Mesenchymal stem cell (in vitro differentiated cells and primary cell): ENCODE measurements around the gene ZNF268.

Source experiments
- DNase-seq: peaks from one replicate; pipeline ENCODE4 v3.0.0-alpha.2; 2013
- H2AFZ ChIP-seq: one replicate; pipeline ENCODE4 v1.6.1; 2013; ENCODE audit warnings: low read depth, mild to moderate bottlenecking, control low read depth, inconsistent platforms, low read length, moderate library complexity
- H2AK5ac ChIP-seq: 2 replicates; pipeline ENCODE4 v1.6.1; 2013; ENCODE audit warnings: low read length, moderate library complexity, mild to moderate bottlenecking, inconsistent platforms; ENCODE audit not compliant: severe bottlenecking
- H2BK120ac ChIP-seq: one replicate; pipeline ENCODE4 v1.6.1; 2013; ENCODE audit warnings: low read depth, mild to moderate bottlenecking, inconsistent platforms, low read length, moderate library complexity
- H2BK12ac ChIP-seq, 2 experiments: one replicate each; pipeline ENCODE4 v1.6.1; 2013; ENCODE audit warnings: inconsistent platforms in 2 of 2, low read length in 2 of 2, mild to moderate bottlenecking in 2 of 2, moderate library complexity in 2 of 2, control low read depth in 1 of 2
- H2BK15ac ChIP-seq: one replicate; pipeline ENCODE4 v1.6.1; 2013; ENCODE audit warnings: mild to moderate bottlenecking, low read depth, inconsistent platforms; ENCODE audit not compliant: poor library complexity, severe bottlenecking
- H2BK5ac ChIP-seq: 2 replicates; pipeline ENCODE4 v1.6.1; 2013; ENCODE audit warnings: low read depth, mild to moderate bottlenecking, low read length, control low read depth, inconsistent platforms; ENCODE audit not compliant: poor library complexity, severe bottlenecking
- H3K14ac ChIP-seq, 2 experiments: one replicate each; pipeline ENCODE4 v1.6.1; 2013; ENCODE audit warnings: inconsistent platforms in 2 of 2, low read length in 2 of 2, control low read depth in 1 of 2, mild to moderate bottlenecking in 1 of 2, moderate library complexity in 1 of 2
- H3K18ac ChIP-seq, 2 experiments: one replicate each; pipeline ENCODE4 v1.6.1; 2013; ENCODE audit warnings: inconsistent platforms in 2 of 2, low read length in 2 of 2, control low read depth in 1 of 2, low read depth in 1 of 2, mild to moderate bottlenecking in 1 of 2
- H3K23ac ChIP-seq, 2 experiments: one replicate each; pipeline ENCODE4 v1.6.1; 2013; ENCODE audit warnings: inconsistent platforms in 2 of 2, low read length in 2 of 2, mild to moderate bottlenecking in 2 of 2, moderate library complexity in 2 of 2, control low read depth in 1 of 2
- H3K27ac ChIP-seq: 2 replicates; pipeline ENCODE4 v1.5.1; 2013; ENCODE audit warnings: mild to moderate bottlenecking, moderate library complexity, low read length, control low read depth, inconsistent platforms; ENCODE audit not compliant: poor library complexity, severe bottlenecking
- H3K27me3 ChIP-seq, 2 experiments: 2 replicates each; pipeline versions ENCODE4 v1.6.1 to v1.7.0; 2013; ENCODE audit warnings: low read length in 2 of 2, mild to moderate bottlenecking in 2 of 2, moderate library complexity in 2 of 2, control low read depth in 1 of 2, inconsistent platforms in 1 of 2; ENCODE audit not compliant: control insufficient read depth in 1 of 2, insufficient read depth in 1 of 2
- H3K36me3 ChIP-seq, 2 experiments: 2 replicates each; pipeline versions ENCODE4 v1.6.1 to v1.7.0; 2013; ENCODE audit warnings: low read length in 2 of 2, control low read depth in 1 of 2, inconsistent platforms in 1 of 2, low read depth in 1 of 2, mild to moderate bottlenecking in 1 of 2; ENCODE audit not compliant: insufficient read depth in 2 of 2, control insufficient read depth in 1 of 2
- H3K4ac ChIP-seq, 2 experiments: one replicate each; pipeline ENCODE4 v1.6.1; 2013; ENCODE audit warnings: inconsistent platforms in 2 of 2, low read length in 2 of 2, mild to moderate bottlenecking in 2 of 2, moderate library complexity in 2 of 2, control low read depth in 1 of 2, low read depth in 1 of 2
- H3K4me1 ChIP-seq: 2 replicates; pipeline ENCODE4 v1.6.1; 2013; ENCODE audit warnings: low read depth, low read length, control low read depth; ENCODE audit not compliant: control insufficient read depth, insufficient read depth
- H3K4me2 ChIP-seq: 2 replicates; pipeline ENCODE4 v1.6.1; 2013; ENCODE audit warnings: low read length, mild to moderate bottlenecking, inconsistent platforms; ENCODE audit not compliant: poor library complexity, severe bottlenecking
- H3K4me3 ChIP-seq, 2 experiments: 2 replicates each; pipeline versions ENCODE4 v1.5.1 to v1.7.0; 2013; ENCODE audit warnings: low read length in 2 of 2, mild to moderate bottlenecking in 2 of 2, control low read depth in 1 of 2, low read depth in 1 of 2; ENCODE audit not compliant: insufficient read depth in 1 of 2
- H3K79me1 ChIP-seq: replicated peaks from 2 replicates; pipeline ENCODE4 v1.6.1; 2013; ENCODE audit warnings: mild to moderate bottlenecking, control low read depth, low read length, inconsistent platforms; ENCODE audit not compliant: poor library complexity, severe bottlenecking
- H3K9ac ChIP-seq: 2 replicates; pipeline ENCODE4 v1.7.0; 2013; ENCODE audit warnings: mild to moderate bottlenecking, low read length, moderate library complexity
- H3K9me3 ChIP-seq: 2 replicates; pipeline ENCODE4 v1.7.0; 2013; ENCODE audit warnings: mild to moderate bottlenecking, low read length; ENCODE audit not compliant: control insufficient read depth
- H4K8ac ChIP-seq: one replicate; pipeline ENCODE4 v1.6.1; 2013; ENCODE audit warnings: inconsistent platforms, mild to moderate bottlenecking, low read length, moderate library complexity
- H4K91ac ChIP-seq: one replicate; pipeline ENCODE4 v1.6.1; 2013; ENCODE audit warnings: mild to moderate bottlenecking, low read length, inconsistent platforms
- WGBS: methylation state at CpG from one replicate; pipeline ENCODE4 v1.1.7; 2013; ENCODE audit warnings: mixed read lengths; 5-methylcytosine and 5-hydroxymethylcytosine counted together

ZNF268 gene

GRCh38 chr12:133225527-133225926 is 44.2 kb downstream of the ZNF268 start:
- Histone ChIP-seq H2BK15ac (no peak overlapping the region), H3K14ac (no peak overlapping the region), H3K79me1 (no peaks in the 10 kb centered on the region), H2BK120ac (no peak overlapping the region), H3K4me1 (no peaks in the 10 kb centered on the region), H2AFZ (no peak overlapping the region), H3K18ac (no peak overlapping the region), H3K9me3 (peaks cover 46% of the 10 kb centered on the region), H3K4ac (no peak overlapping the region), H3K27me3 (no peaks in the 10 kb centered on the region), H4K91ac (no peak overlapping the region), H4K8ac (no peak overlapping the region), H2BK12ac (no peak overlapping the region), H3K27ac (no peak overlapping the region), H3K4me2 (no peak overlapping the region), H3K9ac (no peak overlapping the region), H2BK5ac (no peak overlapping the region), H3K23ac (no peak overlapping the region), H2AK5ac (no peak overlapping the region), H3K36me3 (no peaks in the 10 kb centered on the region), H3K4me3 (no peak overlapping the region)
- 73% methylated on average over 4 of the region's 4 CpGs for WGBS
- no peak for DNase-seq

DNA sequence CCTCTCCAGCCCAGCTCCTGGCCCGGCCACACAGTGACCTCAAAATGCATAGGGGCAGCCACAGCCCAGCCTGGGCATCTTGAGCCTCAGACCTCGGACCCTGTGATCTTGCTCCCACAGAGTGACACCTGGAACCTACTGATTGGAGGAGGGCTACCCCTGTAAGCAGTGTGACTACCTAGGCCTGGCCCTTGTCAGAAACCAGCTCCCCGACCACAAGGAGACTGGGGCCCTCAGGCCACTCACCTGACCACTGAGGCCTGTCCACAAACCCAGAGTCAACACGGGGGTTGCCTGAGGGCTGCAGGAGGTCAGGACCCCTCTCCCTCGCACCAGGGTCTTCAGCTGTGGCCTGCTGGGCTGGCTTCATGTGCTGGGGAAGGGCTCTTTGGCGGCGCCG is 45.4 kb downstream of the ZNF268 start:
- Histone ChIP-seq H3K23ac (no peak overlapping the region), H2BK5ac (no peak overlapping the region), H3K27ac (no peak overlapping the region), H3K4me3 (no peak overlapping the region), H2BK12ac (no peak overlapping the region), H4K91ac (no peak overlapping the region), H2BK120ac (no peak overlapping the region), H3K36me3 (no peaks in the 10 kb centered on the region), H3K4me1 (no peaks in the 10 kb centered on the region), H3K9ac (no peak overlapping the region), H3K18ac (no peak overlapping the region), H3K27me3 (no peaks in the 10 kb centered on the region), H3K14ac (no peak overlapping the region), H2AFZ (no peak overlapping the region), H3K4ac (no peak overlapping the region), H2BK15ac (no peak overlapping the region), H3K4me2 (no peak overlapping the region), H3K9me3 (peaks cover 40% of the 10 kb centered on the region), H2AK5ac (no peak overlapping the region), H4K8ac (no peak overlapping the region), H3K79me1 (no peaks in the 10 kb centered on the region)
- DNase-seq: no peak
- WGBS: 65% methylated on average over 8 of the region's 8 CpGs

- Histone ChIP-seq H3K4ac (no peak overlapping the region), H3K18ac (no peak overlapping the region), H4K91ac (no peak overlapping the region), H4K8ac (no peak overlapping the region), H3K27me3 (no peaks in the 10 kb centered on the region), H3K14ac (no peak overlapping the region), H3K4me1 (no peaks in the 10 kb centered on the region), H3K27ac (no peak overlapping the region), H2BK15ac (no peak overlapping the region), H2BK5ac (no peak overlapping the region), H3K9ac (no peak overlapping the region), H3K23ac (no peak overlapping the region), H2BK12ac (no peak overlapping the region), H3K36me3 (no peaks in the 10 kb centered on the region), H3K4me2 (no peak overlapping the region), H3K79me1 (no peaks in the 10 kb centered on the region), H2AFZ (no peak overlapping the region), H2AK5ac (no peak overlapping the region), H3K4me3 (no peak overlapping the region), H3K9me3 (peaks cover 43% of the 10 kb centered on the region), H2BK120ac (no peak overlapping the region)
- DNase-seq: no peak
- WGBS: 59% methylated on average over 7 of the region's 7 CpGs
Measured at GRCh38 chr12:133227281-133227852, 46.1 kb downstream of the ZNF268 start.

DNA sequence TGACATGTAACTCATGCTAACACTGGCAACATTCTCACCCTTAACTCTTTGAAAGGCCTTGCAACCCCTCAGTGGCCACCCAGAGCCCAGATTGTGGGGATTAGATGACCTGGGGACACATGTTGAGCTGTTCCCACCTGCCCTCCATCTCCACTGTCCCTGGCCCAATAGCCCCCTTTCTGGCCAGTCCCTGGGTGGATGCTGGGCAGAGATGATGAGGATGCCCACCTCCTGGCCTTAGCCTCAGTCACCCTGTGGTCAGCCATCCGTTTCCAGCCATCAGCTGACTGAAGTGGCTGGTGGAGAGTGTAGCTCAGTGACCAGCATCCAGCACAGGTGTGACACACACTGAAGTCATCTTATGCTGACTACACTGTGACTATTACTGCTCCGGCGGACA is 49.7 kb downstream of the ZNF268 start:
- Histone ChIP-seq H3K9ac (no peak overlapping the region), H2AFZ (no peak overlapping the region), H3K4me2 (no peak overlapping the region), H3K14ac (no peak overlapping the region), H2BK15ac (no peak overlapping the region), H2AK5ac (no peak overlapping the region), H3K36me3 (no peaks in the 10 kb centered on the region), H4K8ac (no peak overlapping the region), H2BK120ac (no peak overlapping the region), H3K9me3 (peaks cover 44% of the 10 kb centered on the region), H3K27me3 (no peaks in the 10 kb centered on the region), H2BK5ac (no peak overlapping the region), H4K91ac (no peak overlapping the region), H3K79me1 (no peaks in the 10 kb centered on the region), H3K23ac (no peak overlapping the region), H3K4ac (no peak overlapping the region), H3K4me1 (no peaks in the 10 kb centered on the region), H3K27ac (no peak overlapping the region), H3K4me3 (no peak overlapping the region), H2BK12ac (no peak overlapping the region), H3K18ac (no peak overlapping the region)
- no peak for DNase-seq
- WGBS: 67% methylated on average over 3 of the region's 3 CpGs
